HG03025 (cell line): ENCODE measurements around the gene NEK10.
A peak's percentile ranks its signal among the peaks of the same experiment; 100 is the strongest.
"Not testable (repeated sequence)": the region's sequence is repeated elsewhere in the genome, so short reads cannot be mapped to it uniquely, and the experiment has no call there.

Experiments used
- ATAC-seq: cut with Tn5 transposase; IDR thresholded peaks from one replicate; pipeline ENCODE4 v1.9.1; 2021; ENCODE audit warnings: mild to moderate bottlenecking, moderate library complexity; ENCODE audit not compliant: unreplicated experiment, low FRiP score

Gene NEK10

GRCh38 chr3:27317096-27317495, 52.1 kb downstream of the NEK10 start:
- no peak for ATAC-seq

GRCh38 chr3:27315003-27315402, 54.2 kb downstream of the NEK10 start:
- no peak for ATAC-seq

GRCh38 chr3:27312044-27312668, 57.0 kb downstream of the NEK10 start:
- peak; percentile 85 for ATAC-seq

- no peak for ATAC-seq
Measured at GRCh38 chr3:27311400-27311799, 57.8 kb downstream of the NEK10 start.

DNA sequence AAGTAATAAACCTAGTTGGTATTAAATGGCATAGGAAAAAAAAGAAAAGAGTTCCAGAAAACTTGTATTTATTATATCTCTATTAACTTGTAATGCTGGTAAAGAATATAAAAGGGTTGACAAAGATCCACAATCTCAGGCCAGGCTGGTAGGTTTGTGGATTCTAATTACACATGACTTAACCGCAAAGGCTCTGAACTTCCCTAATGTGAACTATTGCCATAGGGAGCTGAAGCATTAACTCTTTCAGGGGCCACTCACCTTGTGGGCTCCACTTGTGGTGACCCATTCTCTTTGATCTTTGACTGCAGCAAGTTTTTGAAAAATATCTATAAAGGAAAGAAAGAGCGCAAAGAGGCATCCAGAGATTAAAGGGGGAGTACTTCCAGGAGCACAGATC, 58.5 kb downstream of the NEK10 start:
- no peak for ATAC-seq

- no peak for ATAC-seq
Measured at GRCh38 chr3:27307566-27307965, 61.6 kb downstream of the NEK10 start.

DNA sequence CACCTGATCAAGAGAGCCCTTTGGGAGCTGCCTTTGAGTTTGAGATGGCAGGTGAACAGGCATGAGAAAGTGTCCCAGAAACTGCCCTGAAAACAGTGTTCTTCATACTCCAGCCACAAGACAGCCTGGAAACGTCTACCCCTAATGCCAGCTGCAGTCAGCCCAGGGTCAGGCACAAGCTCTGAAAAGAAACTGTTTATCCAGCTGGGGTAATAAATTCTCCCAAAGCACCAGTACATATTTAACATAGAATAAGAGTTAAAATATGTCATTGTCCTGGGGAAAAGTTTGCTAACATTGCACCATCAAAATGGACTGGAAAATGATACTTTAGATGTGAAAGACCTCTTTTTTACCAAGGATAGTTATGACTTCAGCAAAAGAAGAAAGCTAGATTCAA, 66.3 kb downstream of the NEK10 start:
- no peak for ATAC-seq

GRCh38 chr3:27298981-27299380, 70.2 kb downstream of the NEK10 start:
- ATAC-seq: not testable (repeated sequence)

DNA sequence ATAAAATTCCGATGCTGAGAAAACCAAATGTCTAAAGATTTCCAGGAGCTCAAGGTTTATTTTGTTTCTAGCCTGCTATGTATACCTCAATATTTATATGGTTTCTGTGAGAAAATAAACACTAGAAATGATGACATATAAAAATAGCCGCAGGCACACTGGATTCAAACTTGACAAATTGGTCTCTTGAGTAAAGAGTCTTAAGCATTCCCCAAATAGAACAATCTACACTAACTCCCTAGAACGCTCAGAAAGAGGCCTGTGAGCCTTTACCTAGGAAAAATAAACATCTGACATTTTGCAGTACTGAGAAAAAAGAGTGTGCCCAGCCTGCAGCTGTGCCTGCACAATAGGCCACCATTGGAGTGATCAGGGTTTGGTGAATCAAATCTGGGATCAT, 75.2 kb downstream of the NEK10 start:
- ATAC-seq: no peak

GRCh38 chr3:27290760-27291159, 78.4 kb downstream of the NEK10 start:
- ATAC-seq: no peak

DNA sequence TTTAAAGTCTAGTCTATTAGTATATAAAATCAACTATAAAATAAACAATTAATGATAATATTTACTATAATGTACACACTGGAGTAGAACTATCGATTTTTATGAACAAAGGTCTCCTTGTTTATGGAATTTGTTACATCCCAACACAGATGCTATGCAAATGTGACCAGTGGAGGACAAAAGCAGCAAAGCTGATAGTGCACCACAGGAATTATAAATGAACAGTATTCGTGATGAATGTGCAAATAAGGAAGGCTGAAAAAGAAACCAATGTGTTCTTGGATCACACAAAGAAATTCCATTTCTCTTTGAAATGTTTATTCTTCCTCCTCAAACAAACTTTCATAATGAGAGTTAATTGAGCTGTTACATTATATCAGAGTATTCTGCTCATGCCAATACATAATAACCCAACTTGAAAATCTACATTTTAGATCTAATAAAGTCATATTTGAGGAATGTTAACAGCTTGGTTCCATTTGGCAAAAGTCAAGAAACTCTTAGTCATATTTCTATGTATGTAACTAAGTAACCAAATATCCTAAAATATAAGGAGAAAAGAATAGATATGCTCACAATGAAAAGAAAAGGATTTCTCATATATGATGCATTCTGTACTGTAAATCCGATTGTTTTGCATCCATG, 79.3 kb downstream of the NEK10 start:
- ATAC-seq: no peak

DNA sequence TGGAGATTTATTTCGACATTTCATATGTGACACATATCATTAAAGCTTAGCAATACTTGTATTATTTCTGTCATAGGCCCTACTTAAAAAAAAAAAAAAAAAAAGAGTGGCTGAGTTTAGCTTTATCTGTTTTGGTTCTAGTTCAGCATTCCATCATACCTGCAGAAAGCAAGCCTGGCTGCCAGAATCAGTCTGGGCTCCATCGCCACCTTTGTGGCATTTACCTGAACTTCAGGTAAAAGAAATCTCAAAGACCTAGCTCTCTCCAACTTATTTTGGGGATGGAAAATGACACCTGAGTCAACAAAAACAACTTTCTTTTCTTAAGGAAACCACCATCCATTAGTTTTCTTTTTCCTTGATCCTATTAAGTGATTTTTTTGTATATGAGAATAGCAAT, 82.1 kb downstream of the NEK10 start:
- ATAC-seq: no peak

DNA sequence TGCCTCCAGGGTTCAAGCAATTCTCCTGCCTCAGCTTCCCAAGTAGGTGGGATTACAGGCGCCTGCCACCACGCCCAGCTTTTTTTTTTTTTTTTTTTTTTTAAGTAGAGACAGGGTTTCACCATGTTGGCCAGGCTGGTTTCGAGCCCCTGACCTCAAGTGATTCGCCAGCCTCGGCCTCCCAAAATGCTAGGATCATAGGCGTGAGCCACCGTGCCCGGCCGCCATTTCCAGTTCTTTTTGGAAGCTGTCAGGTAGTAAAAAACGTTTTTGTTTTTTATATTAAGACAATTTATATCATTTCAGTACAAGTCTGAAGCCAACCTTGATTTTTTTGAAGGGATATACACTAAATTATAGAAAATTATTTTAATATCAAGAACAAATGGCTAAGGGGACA, 82.7 kb downstream of the NEK10 start:
- ATAC-seq: not testable (repeated sequence)

- ATAC-seq: no peak
Measured at GRCh38 chr3:27285668-27286067, 83.5 kb downstream of the NEK10 start.

DNA sequence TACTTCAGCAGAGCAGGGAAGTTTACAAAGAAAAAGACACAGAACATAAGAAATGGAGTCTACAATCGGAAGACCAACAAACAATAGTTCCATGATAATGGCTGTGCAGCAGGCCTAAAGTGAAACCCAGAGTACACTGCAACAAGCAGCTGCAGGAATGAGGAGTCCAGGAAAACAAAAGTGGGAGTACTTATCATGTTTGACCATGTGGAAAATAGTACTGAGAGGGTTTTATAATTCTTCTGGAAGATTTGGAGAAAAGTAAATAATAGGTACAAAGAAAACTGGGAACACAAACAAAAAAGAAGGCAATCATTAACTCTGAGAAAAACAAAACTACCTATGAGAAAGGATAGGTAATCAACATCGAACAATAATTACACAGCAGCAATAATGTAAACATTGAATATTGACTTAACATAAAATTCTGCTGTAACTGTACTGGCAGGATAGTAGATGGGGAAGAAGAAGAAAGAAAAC, 87.5 kb downstream of the NEK10 start:
- no peak for ATAC-seq

DNA sequence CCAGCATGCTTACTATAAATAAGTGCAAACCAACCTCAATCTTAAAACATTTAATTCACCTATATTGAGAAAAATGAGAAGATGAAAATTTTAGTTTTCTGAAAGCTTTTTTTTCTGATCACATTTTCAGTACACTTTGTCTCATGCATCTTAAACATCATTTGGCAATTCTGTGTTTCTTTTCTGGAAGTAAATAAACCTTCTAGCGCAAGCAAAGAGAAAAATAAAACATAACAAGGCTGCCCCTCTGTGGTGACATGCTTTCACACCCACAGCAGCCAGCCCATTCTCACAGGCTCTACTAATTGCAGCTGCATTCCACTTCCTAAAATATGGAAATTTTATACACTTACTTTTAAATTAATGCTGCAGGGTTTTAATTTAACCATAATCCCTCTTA, 90.1 kb downstream of the NEK10 start:
- no peak for ATAC-seq

GRCh38 chr3:27278383-27279055, 90.7 kb downstream of the NEK10 start:
- no peak for ATAC-seq

- ATAC-seq: no peak
Measured at GRCh38 chr3:27275441-27275990, 93.7 kb downstream of the NEK10 start.

- ATAC-seq: no peak
Measured at GRCh38 chr3:27271890-27272289, 97.3 kb downstream of the NEK10 start.

GRCh38 chr3:27254896-27255295, 114.3 kb downstream of the NEK10 start:
- no peak for ATAC-seq

DNA sequence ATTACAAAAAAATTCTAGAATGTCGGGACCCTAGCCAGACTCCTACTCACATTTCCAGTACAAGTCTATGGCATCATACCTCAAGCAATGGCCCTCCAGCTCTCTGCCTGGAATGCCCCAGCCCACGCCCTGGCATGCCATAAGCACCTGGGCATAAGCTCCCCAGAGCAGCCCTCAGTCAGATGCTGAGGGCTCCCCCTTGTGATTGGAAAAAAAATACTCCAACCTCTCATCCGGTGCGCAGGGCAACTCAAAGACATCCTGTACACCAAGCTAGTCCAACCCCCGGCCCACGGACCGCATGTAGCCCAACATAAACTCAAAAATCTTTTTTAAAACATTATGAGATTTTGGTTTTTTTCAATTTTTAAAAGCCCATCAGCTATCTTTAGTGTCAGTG, 115.4 kb downstream of the NEK10 start:
- ATAC-seq: peak; percentile 77

DNA sequence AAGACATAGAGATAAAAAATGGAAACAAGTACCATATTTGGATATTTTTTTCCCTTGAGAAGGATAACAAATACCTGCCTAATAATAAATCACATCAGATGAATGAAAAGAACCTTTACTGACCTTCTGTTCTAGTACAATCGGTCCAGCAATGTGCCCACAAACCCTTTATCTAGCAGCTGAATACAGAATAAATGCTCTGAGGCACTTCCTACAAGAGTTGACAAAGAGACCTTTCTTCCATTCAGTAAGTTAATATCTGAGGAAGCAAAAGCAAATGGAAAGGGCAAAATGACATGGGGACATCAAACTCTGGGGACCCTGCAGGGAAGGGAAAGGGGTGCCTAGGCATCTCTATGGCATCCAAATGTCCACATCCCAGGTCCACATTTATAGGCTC, 115.8 kb downstream of the NEK10 start:
- no peak for ATAC-seq
